Endodermal cell (in vitro differentiated cells): ENCODE data around the gene GINS2. TPM values are rescaled to one million over a fixed set of nuclear protein-coding genes. Genes with fewer than 3 reads are reported as not detected.

Source experiments
- DNase-seq: peaks from one replicate; pipeline ENCODE4 v3.0.0-alpha.2; 2017
- H3K27ac ChIP-seq: 2 replicates; pipeline ENCODE4 v1.5.1; 2013; ENCODE audit warnings: mild to moderate bottlenecking, low read depth, low read length, moderate library complexity
- H3K27me3 ChIP-seq: 2 replicates; pipeline ENCODE4 v1.6.1; 2013; ENCODE audit warnings: mild to moderate bottlenecking, low read length, moderate library complexity; ENCODE audit not compliant: insufficient read depth, control insufficient read depth, poor library complexity, severe bottlenecking
- H3K36me3 ChIP-seq: 2 replicates; pipeline ENCODE4 v1.7.0; 2013; ENCODE audit warnings: mild to moderate bottlenecking, low read length, moderate library complexity; ENCODE audit not compliant: control insufficient read depth, insufficient read depth
- H3K4me1 ChIP-seq: one replicate; pipeline ENCODE4 v1.7.0; 2013; ENCODE audit warnings: low read length; ENCODE audit not compliant: control insufficient read depth, insufficient read depth
- H3K4me3 ChIP-seq: 2 replicates; pipeline ENCODE4 v1.5.1; 2013; ENCODE audit warnings: mild to moderate bottlenecking, low read length, moderate library complexity
- H3K9ac ChIP-seq: 2 replicates; pipeline ENCODE4 v1.6.1; 2013; ENCODE audit warnings: mild to moderate bottlenecking, low read length, moderate library complexity; ENCODE audit not compliant: poor library complexity, severe bottlenecking; ENCODE audit errors: extremely low read depth
- H3K9me3 ChIP-seq: 2 replicates; pipeline ENCODE4 v1.6.1; 2013; ENCODE audit warnings: mild to moderate bottlenecking, low read length, moderate library complexity; ENCODE audit not compliant: control insufficient read depth
- H3K27ac Mint-ChIP-seq: 2 replicates; pipeline ENCODE4 v1.8.0; 2020; ENCODE audit warnings: mixed read lengths
- H3K27me3 Mint-ChIP-seq: 2 replicates; pipeline ENCODE4 v1.8.0; 2021; ENCODE audit warnings: mild to moderate bottlenecking, mixed read lengths; ENCODE audit not compliant: insufficient read depth
- H3K36me3 Mint-ChIP-seq: 2 replicates; pipeline ENCODE4 v1.8.0; 2020; ENCODE audit warnings: low read depth, mixed read lengths
- H3K4me1 Mint-ChIP-seq: 2 replicates; pipeline ENCODE4 v1.8.0; 2020; ENCODE audit warnings: mixed read lengths
- H3K4me3 Mint-ChIP-seq: 2 replicates; pipeline ENCODE4 v1.8.0; 2020; ENCODE audit warnings: mild to moderate bottlenecking, moderate library complexity, mixed read lengths
- H3K9me3 Mint-ChIP-seq: 2 replicates; pipeline ENCODE4 v1.8.0; 2020; ENCODE audit warnings: mild to moderate bottlenecking, mixed read lengths
- WGBS, 2 experiments: methylation state at CpG; one replicate each; pipeline versions ENCODE4 v1.1.5 to v1.1.7; 2013; ENCODE audit warnings: missing lambda C conversion rate in 2 of 2, mixed read lengths in 1 of 2; ENCODE audit not compliant: insufficient coverage in 1 of 2, insufficient read length in 1 of 2; 5-methylcytosine and 5-hydroxymethylcytosine counted together
- total RNA-seq, 2 donors: library from RNA; stranded (reverse); fragmentation: NEBNext Ultra II Directional in 1 of 2; extraction: Animal tissue kit (Norgen Biotek cat#: 25700) in 1 of 2; gene quantifications; 2 replicates in 1 of 2; 3 replicates in 1 of 2; pipeline ENCODE4 v1.2.1, GENCODE V29; 2021
- TF ChIP-seq, protein P1 (sequence below): fragments of 200-600 bp; sonication (generic); conservative IDR thresholded peaks from 2 replicates; pipeline ENCODE4 v1.5.0; 2021; ENCODE audit warnings: antibody characterized with exemption, mild to moderate bottlenecking

The GINS2 gene
- total RNA-seq, 2 donors from 2014 or later = 32.8 to 42.3 TPM

DNA sequence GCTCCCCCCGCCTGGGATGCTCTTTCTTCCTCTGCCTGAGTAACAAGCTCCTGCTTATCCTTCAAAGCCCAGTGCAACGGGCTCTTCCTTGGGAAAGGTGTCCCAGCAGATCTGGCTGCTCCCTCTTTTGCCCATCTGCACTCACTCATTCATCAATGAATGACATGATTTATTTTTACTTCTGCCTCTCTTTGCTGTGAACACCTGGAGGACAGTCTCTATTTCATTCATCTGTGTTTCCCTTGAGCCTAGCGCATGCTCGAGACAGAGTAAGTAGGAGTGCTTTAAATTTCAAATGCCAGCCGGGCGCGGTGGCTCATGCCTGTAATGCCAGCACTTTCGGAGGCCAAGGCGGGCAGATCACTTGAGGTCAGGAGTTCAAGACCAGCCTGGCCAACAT is 22.0 kb upstream of the GINS2 start:
- TF ChIP-seq, protein P1, sequence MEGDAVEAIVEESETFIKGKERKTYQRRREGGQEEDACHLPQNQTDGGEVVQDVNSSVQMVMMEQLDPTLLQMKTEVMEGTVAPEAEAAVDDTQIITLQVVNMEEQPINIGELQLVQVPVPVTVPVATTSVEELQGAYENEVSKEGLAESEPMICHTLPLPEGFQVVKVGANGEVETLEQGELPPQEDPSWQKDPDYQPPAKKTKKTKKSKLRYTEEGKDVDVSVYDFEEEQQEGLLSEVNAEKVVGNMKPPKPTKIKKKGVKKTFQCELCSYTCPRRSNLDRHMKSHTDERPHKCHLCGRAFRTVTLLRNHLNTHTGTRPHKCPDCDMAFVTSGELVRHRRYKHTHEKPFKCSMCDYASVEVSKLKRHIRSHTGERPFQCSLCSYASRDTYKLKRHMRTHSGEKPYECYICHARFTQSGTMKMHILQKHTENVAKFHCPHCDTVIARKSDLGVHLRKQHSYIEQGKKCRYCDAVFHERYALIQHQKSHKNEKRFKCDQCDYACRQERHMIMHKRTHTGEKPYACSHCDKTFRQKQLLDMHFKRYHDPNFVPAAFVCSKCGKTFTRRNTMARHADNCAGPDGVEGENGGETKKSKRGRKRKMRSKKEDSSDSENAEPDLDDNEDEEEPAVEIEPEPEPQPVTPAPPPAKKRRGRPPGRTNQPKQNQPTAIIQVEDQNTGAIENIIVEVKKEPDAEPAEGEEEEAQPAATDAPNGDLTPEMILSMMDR = no peak
- Histone ChIP-seq H3K9me3 (peaks cover 10% of the 10 kb centered on the region), H3K4me3 (no peak overlapping the region), H3K27ac (peak overlapping the region; percentile 75), H3K36me3 (no peaks in the 10 kb centered on the region), H3K9ac (no peak overlapping the region), H3K27me3 (peaks cover 6% of the 10 kb centered on the region), H3K4me1 (no peaks in the 10 kb centered on the region)
- no peak overlapping the region for H3K4me3 Mint-ChIP-seq
- 66 to 91% methylated on average over 3 to 9 of the region's 9 CpGs for WGBS, 2 experiments
- H3K27ac Mint-ChIP-seq = no peak overlapping the region
- peaks cover 10% of the 10 kb centered on the region for H3K27me3 Mint-ChIP-seq
- H3K4me1 Mint-ChIP-seq = peaks cover 3% of the 10 kb centered on the region
- peaks cover 13% of the 10 kb centered on the region for H3K36me3 Mint-ChIP-seq
- H3K9me3 Mint-ChIP-seq = peaks cover 7% of the 10 kb centered on the region
- DNase-seq = no peak

DNA sequence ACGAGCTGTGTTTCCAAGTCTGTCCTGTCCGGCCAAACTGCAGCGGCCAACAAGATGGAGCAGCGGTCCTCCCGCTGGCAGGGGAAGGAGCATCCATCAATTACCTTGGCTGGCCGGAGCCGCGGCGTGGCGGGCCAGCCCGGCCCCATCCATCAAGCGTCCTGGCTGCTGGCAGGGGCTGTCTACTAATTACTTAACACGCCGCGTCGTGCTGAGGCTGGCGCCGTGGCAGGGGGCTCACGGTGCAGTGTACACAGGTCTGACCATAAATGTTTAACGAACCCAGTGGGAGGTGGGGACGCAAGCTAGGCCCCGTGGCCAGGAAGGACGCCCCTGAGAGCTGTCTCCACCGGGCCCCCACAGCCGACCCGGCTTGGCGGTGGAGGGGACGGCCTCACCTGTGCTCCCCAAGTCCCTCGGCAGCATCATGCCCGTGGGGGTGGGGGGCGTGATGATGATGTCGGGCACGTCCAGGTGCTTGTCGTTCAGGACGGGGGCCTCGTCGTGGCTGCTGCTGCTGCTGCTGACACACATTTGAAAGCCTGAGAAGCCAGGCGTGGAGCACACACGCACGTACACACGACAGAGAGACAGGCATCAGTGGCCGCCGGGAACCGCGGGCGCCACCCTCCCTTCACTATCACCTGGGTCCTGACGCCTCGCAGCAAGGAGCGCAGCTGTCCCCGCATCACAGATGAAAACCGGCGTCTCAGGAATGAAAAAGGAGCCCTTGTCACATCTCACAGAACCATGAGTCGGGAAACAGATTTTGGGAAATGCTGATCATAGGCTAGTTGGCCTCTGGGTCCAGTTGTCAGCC is 21.2 kb upstream of the GINS2 start:
- H3K9ac ChIP-seq = no peak overlapping the region
- Mint-ChIP-seq H3K4me3 (no peak overlapping the region), H3K27ac (no peak overlapping the region), H3K4me1 (no peaks in the 10 kb centered on the region), H3K9me3 (peaks cover 7% of the 10 kb centered on the region), H3K36me3 (peaks cover 13% of the 10 kb centered on the region), H3K27me3 (peaks cover 2% of the 10 kb centered on the region)
- H3K36me3 ChIP-seq = no peaks in the 10 kb centered on the region
- no peaks in the 10 kb centered on the region for H3K27me3 ChIP-seq
- H3K9me3 ChIP-seq = peaks cover 10% of the 10 kb centered on the region
- DNase-seq = no peak
- WGBS, 2 experiments = 90 to 91% methylated on average over 36 to 53 of the region's 53 CpGs
- no peaks in the 10 kb centered on the region for H3K4me1 ChIP-seq
- peak overlapping the region; percentile 75 for H3K27ac ChIP-seq
- H3K4me3 ChIP-seq = no peak overlapping the region
- TF ChIP-seq, protein P1 = no peak

DNA sequence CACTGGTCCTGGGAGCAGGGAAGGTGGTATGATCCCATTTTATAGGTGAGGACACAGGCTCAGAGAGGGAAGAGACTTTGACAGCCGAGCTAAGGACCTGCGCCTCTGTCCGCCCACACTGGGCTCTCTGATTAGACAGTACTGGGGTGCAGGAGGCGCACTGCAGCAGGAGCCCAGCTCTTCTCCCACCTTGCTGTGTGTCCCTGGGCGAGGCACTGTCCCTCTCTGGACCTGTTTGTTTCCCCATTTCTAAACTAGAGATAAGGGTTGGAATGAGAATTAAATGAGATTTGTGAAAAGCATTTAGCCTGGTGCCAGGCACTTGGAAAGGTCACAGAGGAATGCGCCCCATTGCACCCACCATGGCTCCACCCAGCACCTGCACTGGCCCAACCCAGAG is 19.6 kb upstream of the GINS2 start:
- H3K27ac ChIP-seq = no peak overlapping the region
- H3K36me3 ChIP-seq = no peaks in the 10 kb centered on the region
- H3K4me1 ChIP-seq = no peaks in the 10 kb centered on the region
- Mint-ChIP-seq H3K4me1 (no peaks in the 10 kb centered on the region), H3K9me3 (peaks cover 7% of the 10 kb centered on the region), H3K27ac (no peak overlapping the region), H3K27me3 (no peaks in the 10 kb centered on the region), H3K36me3 (peaks cover 13% of the 10 kb centered on the region), H3K4me3 (no peak overlapping the region)
- no peaks in the 10 kb centered on the region for H3K27me3 ChIP-seq
- TF ChIP-seq, protein P1 = no peak
- WGBS, 2 experiments = 86 to 94% methylated on average over 1 to 6 of the region's 6 CpGs
- peaks cover 10% of the 10 kb centered on the region for H3K9me3 ChIP-seq
- no peak overlapping the region for H3K4me3 ChIP-seq
- no peak overlapping the region for H3K9ac ChIP-seq
- no peak for DNase-seq
